Stimulated activated CD8-positive, alpha-beta memory T cell treated with anti-CD3 and anti-CD28 coated beads, Interleukin-4, amount 100 ng/mL, for 24 hours (primary cell): ENCODE measurements around the gene TP73.

Experiments
- DNase-seq: peaks from one replicate; pipeline ENCODE4 v3.0.0-alpha.2; 2020; ENCODE audit warnings: low read depth

Gene TP73

DNA sequence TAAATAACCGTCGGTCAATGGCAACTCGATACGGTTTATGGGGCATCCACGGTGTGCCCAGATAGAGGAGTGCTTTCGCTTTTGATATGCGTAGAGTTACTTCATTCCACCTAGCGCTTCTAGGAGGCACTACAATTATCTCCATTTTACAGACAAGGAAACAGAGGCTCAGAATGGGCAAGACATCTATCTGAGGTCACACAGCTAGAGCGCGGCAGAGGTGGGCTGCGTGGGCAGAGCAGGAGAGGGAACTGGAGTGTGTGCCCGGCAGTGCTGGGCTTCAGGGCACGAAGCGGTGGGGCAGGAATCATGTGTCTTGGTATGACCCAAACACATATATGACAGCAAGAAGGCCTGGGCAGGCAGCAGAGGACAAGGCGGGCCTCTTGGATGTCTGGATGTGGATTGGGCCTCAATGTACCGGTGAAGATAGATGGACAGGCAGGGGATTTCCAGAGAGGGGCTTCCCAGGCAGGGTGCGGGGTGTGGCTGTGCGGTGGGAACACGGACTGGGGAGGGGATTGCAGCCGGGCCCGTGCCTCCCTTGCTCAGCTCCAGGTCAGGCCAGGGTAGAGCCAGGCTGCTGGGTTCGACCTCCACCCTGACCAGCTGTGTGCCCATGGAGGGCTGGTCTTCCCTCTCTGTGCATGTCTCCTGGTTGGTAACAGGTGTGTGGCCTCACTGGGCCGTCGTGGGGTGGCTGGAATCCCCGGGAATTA lies 21.2 kb downstream of the TP73 start:
- no peak for DNase-seq

DNA sequence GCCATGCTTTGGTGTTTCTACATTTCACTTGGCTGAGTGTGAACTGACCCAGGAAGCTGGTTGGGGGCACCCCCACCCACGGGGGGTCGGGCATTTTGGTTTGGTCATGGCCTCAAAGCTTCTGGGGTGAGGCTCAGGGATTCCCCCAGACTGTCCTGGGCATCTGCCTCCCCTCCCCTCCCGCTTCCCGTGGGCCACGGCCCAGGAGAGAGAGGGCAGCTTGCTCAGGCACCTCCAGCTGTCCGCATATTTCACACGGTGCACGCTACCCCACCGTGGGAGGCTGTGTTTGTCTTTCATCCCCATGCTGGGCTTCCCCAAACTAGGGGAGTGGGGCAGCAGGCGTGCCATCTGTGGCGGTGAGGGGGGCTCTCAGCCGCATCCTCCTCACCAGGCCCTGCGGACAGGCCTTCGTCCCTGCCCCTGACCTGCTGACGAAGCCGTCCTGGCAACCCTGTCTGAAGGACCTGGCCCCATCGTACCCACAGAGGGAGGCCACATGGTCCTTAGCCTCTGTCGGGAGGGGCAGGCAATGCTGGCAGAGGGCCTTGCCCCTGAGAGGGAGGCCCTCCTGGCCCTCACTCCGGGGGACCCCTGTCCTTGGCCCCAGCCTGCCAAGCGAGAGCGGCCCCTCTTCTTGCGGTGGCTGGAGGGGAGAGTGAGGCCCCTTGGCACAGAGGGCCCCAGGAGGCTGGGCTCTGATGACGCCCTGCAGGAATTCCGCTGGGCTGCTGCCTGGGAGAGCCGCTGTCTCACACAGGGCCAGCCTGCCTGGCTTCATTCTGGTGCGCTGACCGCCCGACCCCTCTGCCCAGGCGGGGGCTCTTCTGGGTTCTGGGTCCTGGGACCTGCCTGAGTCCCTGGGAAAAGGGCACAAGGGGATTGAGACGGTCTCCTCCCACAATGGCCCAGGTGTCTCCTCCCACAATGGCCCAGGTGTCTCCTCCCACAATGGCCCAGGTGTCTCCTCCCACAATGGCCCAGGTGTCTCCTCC lies 22.1 kb downstream of the TP73 start:
- DNase-seq: no peak

DNA sequence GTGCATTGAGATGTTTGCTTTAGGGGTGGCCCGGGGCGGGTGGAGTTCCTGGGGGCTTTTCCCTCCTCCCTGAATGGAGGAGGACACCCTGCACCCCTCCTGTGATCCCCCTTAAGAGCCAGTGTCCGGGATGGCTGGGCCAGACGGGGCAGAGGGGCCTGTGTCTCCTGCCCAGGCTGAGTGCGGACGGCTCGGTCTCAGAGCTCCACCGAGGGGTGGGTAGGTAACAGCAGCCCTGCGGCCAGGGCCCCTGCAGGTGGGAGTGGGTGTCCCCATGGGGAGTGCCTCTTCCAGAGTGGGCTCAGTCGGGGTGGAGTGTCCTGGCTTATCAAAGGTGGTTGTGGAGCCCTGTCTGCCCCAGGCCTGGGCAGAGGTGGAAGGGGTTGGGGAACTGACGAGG lies 23.1 kb downstream of the TP73 start:
- no peak for DNase-seq

DNA sequence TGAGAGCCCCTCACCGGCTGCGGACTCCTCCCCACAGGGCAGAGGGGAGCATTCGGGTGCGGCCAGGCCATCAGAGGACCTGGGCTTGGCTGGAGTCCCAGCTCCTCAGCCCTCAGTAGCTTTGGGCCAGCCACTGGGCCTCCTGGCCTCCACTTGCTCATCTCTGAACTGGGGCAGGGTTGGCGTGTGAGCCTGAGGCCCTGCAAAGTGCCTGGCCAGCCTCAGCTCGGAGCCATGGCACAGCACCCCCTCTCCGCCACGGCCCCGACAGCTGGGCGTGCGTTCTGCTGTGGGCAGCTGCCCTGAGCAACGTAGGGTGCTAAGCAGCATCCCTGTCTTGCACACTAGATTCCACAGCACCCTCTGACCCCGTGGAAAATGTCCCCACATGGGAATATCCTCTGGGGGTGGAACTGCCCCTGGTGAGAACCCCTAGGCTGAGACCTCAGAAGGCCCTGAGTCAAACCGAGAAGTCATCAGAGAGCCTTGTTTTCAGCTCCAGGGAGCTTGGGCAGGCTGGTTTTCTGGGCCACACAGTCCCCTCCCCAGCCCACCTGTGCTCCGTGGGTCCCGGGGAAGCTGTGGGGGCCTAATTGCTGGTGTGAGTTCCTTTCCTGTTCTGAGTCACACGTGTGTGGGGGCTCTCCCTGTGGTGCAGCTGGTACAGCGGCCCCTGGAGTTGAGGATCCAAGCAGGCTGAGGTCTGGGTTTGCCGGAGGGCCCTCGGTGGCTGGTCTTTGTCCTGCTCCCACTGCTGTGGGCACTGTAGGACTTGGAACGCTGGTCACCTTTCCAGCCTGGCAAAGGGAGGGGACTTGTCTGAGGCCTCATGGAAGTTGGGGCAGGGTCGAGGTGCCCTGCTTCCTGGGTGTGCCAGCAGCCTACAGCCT lies 24.5 kb downstream of the TP73 start:
- no peak for DNase-seq

DNA sequence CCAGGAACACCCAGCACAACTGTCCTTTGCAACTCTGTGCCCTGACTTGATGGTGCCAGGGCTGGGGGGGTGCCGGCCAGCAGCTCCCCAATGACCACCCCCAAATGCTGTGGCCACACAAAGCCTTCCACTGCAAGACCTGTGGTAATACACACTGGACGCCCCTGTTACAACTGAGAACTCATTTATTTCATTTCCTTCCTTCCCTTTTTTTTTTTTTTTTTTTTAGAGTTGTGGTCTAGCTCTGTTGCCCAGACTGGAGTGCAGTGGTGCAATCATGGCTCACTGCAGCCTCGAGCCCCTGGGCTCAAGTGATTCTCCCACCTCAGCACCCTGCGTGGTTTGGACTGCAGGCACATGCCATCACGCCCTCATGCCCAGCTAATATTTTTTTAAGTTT lies 25.2 kb downstream of the TP73 start:
- no peak for DNase-seq

DNA sequence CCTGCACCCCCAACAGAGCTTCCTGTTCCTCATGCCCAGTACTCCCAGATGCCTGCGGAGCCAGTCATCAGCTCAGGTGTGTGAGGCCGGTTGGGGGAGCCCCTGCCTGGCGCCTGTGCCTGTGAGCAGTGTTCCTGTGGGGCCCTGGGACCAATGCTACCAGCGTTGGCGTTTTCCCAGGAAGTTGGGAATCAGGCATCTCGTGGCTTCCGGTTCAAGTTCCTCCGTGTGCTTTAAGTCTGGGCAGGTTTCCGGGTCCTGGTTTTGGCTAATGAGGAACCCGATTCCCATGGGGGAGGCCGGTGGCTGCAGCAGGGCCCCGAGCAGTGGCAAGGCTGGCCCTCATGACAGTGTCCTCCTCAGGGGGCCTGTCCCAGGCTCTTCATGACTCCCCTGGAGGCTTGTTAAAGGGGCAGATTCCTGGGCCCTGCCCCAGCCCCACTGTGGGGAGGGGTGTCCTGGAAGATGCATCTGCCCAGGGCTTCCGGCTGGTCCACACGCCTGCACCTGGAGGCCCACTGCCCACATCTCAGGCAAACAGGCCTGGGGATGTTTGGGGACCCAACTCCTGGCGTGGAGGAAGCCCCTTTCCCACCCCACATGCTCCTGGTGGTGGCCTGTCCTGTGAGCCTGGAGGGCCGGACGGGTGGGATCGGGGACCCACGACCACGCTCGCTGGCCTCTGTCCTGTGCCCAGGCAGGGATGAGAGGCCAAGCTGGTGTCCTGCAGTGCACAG lies 26.2 kb downstream of the TP73 start:
- DNase-seq: no peak

DNA sequence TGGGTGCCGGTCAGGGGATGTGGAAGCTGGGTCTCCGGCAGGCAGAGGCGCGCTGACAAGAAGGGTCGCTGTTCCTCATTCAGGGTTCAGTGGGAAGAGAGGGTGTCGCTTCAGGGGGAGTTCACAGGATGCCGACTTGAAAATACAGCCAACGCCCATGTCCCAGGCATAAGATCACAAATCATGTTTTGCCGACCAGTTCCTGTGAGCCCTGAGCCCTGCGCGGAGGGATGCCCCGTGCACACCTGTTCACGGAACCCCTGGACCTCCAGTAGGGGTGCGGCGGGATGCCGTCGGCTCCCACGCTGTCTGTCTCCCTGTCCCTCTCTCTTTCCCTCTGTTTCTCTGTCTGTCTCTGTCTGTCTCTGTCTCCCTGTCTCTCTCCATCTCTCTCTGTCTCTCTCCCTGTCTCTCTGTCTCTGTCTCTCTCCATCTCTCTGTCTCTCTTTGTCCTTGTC lies 26.8 kb downstream of the TP73 start:
- DNase-seq: no peak

DNA sequence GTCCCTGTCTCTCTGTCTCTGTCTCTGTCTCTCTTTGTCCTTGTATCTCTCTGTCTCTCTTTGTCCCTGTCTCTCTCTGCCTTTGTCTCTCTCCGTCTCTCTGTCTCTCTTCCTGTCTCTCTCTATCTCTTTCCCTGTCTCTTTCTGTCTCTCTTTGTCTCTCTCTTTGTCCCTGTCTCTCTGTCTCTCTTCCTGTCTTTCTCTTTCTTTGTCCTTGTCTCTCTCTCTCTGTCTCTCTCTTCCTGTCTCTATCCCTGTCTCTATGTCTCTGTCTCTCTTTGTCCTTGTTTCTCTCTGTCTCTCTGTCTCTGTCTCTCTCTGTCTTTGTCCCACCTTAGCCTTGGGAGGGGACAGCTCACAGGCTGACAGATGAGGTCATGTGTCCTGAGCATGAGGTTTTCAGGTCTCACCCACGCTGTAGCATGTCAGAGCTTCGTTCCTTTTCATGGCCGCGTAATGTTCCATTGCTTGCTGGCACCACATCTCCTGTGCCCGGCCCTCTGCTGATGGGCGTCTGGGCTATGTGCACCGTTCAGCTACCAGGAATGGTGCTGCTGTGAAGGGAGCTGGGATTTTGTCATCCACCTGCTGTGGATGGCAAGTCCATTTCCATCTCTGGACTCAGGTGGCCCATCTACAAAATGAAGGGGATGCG lies 27.6 kb downstream of the TP73 start:
- DNase-seq: no peak

DNA sequence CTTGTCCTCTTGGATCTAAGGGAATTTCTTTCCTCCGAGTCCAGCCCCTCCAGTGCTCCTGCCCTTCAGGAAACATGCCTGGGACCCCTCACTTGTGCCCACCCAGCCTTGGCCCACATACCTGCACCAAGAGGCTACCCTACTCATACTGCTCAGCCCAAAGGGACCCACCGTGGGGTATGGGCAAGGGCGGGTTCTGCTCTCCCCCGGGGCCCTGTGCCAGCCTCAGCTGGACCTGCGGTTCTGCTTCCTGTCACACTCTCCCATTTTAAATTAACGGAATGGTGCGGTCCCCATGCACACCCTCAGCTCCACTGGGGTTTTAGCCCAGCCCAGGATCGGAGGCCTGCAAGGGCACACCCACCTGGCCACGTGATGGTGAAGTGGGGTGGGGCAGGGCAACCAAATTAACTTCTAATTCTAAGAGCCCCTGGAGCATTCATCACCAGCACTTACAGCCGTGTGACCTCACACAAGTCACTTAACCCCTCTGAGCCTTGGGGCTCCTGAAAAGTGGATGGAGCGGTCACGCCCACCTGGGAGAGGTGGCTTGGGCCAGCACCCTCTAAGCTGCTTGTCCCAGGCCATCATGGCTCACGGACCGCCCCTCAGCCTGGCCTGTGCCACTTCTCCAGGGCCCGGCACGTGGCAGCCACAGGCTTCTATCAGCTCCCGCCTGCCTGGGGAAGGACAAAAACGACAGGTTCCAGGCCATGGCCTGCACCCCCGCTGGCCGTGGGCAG lies 28.3 kb downstream of the TP73 start:
- no peak for DNase-seq

DNA sequence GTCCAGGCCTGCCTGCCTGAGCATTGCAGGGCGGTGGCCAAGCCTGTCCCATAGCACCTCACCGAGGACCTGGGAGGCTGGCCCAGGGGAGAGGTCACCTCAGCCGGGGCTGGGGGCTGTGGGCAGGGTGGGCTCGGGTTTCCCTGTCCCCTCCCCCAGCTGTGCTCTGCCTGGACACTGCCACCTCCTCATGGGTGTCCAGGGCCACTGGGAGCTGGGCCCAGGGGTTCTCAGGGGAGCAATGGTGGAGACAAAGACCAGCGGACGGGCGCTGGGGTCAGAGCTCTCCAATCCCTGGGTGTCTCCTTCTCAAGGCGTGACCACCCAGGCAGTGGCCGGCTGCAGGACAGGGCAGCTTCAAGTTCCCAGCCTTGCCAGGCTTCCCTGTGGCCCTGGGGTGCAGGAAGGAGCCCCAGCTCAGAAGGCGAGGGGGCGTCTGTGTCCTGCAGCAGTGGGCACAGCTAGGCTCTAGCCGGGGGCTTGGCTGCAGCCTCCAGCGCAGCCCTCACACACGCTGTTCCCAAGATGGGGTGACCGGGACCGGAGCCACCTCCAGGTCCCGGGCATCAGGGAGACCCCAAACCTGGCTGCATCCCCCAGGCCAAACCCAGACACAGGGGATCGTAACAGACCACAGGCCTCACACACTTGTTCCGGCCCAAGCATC lies 29.0 kb downstream of the TP73 start:
- no peak for DNase-seq

DNA sequence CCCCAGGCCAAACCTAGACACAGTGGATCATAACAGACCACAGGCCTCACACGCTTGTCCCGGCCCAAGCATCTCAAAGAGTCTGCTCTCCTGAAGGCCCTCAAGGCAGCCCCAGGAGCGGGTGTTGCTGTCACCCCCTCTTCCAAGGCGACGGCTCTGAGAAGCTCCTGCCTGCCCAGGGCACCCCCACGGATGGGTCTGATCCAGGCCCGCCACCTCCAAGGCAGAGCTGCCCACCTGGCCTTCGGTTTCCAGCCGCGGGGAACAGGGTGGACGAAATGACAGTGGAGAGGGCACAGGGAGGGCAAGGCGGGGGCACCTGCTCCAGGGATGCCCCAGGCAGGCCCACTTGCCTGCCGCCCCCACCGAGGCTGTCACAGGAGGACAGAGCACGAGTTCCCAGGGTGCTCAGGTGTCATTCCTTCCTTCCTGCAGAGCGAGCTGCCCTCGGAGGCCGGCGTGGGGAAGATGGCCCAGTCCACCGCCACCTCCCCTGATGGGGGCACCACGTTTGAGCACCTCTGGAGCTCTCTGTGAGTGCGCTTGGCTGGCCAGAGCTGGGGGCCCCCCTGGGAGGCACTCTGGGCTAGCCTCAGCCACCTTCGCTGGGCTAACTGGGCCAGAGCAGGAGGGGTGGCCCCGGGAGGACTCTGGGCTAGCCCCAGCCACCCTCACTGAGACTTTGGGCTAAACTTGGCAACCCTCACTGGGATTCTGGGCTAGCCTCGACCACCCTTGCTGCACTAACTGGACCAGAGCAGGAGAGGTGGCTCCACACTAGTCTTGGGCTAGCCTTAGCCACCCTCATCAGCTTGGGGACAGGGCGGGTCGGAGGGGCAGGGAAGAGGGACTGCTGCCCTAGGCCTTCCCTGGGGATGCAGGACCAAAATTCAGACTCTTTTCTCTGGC lies 29.8 kb downstream of the TP73 start:
- DNase-seq: no peak

DNA sequence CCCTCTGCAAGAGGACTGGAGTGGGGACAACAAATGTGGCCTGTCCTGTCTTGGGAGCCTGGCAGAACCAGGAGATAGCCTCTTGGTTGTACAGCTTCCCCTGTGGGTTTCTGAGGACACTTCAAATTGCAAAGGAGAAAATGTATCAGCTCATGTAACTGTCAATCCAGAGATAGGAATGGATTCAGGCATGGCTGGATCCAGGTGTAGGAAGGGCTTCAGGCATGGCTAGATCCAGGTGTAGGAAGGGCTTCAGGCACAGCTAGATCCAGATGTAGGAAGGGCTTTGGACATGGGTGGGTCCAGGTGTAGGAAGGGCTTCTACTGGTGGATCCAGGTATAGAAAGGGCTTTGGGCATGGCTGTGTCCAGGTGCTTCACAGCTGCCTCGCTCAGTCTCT lies 30.9 kb downstream of the TP73 start:
- DNase-seq: no peak

DNA sequence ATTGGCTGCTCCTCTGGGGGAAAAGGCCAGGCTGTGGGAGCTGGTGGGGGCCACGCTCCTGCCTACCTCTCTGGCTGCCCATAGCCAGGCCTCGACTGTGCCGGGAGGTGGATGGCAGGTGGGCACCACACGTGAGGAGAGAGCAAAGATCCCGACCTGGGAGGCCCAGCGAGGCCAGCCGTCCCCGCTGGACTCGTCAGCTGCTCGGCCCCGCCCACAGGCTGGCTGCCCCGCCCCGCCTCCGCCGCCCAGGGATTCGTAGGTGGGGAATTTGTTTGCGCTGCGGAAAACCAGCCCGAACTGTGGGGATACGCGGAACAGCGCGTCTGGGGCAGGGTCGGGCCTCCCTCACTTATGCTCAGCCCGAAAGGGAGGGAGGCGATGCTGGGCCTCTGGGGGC lies 31.7 kb downstream of the TP73 start:
- DNase-seq: no peak

DNA sequence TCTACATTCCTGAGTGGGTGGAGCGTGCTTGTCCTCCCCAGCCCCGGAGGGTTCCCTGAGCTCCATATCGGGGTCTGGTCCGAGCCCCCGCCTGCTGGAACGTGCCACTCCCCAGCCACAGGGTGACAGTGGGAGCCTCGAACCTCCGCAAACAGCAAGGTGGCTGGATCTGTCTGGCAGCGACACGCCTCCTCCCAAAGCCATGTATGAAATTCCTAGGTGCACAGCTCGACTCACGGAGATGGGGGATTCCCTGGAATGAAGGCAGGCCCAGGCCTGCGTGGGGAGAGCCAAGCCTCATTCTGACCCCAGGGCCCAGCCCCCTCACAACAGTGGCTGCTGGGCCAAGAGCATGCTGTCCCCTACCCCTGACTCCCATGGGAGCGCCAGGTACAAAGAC lies 32.9 kb downstream of the TP73 start:
- no peak for DNase-seq

DNA sequence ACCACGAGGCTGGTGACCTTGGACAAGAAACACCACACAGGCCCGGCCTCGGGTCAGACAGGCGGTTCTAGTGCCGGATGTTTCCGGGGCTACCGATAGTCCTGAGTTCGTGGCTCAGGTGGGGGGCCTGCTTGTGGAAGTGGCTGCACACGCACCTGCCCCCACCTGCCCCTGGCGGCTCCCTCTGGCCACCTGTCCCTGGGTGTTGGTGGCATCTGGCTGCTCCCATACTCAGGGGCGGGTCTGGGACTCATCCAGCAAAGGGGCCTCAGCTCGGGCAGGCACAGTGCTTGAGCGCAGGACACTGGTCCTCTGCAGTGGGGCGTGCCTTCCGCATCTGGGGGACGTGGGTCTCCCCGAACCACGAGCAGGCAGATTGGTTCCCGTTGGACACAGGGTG lies 33.6 kb downstream of the TP73 start:
- DNase-seq: no peak

DNA sequence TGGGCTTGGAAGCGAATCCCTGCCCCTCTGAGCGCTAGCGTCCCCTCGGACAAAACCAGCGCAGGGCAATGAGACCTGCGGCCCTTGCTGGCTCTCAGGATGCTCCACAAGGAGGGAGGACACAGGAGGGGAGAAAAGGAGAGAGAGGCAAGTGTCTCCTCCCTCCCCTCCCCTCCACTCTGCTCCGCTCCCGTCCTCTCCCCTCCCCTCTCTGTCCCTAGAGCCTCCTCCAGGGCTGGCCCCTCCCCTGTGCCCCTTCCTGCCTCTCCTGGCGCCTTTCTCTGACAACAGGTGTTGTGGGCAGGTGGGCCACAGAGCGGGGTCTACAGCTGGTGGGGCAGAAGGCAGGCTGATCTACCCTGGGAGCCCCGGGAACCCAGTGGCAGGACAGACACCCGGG lies 35.2 kb downstream of the TP73 start:
- DNase-seq: no peak

DNA sequence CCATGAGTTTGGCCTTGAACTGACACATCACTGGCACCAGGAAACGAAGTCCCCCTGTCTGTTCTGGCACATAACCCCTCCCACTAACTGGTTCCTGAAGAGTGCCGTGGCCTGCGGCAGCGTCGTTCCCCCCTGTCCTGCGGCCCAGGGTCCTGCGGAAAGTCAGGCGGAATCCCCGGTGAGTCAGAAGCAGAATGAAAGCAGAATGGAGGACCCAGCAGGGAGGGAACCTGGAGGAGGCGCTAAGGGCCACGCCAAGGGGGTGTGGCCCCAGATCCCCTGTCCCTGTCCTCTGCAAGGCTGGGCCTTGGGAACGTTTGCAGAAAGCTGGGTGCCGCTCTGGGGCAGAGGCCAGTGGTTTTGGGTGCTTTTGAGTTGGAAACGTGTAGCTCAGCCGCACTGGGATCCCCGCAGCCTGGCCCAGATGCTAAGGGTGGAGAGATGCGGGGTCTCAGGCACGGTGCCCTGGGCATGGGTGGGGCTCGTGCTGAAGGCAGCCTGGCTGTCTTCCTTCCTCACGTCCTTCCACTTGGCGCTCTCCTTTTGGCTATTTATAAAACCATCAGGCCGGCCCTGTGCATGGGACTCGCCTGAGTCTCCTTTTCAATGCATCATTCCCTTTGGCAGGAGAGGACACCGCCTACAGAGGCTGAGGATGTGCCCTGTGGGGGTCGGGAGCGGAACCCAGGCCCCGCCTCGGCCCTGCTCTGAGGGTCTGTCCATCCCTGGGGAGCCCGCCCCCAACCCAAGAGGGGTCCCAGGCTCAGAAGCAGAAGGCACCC lies 36.2 kb downstream of the TP73 start:
- no peak for DNase-seq
